ENCODE measurements around the gene MARS2.
"Not testable (repeated sequence)": the region's sequence is repeated elsewhere in the genome, so short reads cannot be mapped to it uniquely, and the experiment has no call there.

MARS2 gene

GRCh38 chr2:197705121-197705911 lies at the start of gene MARS2:
Gene MARS2 (plus strand): TSS chr2:197705369. CDS start chr2:197705406, 37 bp downstream.
- DNase-seq, result peak; percentile 90

DNA sequence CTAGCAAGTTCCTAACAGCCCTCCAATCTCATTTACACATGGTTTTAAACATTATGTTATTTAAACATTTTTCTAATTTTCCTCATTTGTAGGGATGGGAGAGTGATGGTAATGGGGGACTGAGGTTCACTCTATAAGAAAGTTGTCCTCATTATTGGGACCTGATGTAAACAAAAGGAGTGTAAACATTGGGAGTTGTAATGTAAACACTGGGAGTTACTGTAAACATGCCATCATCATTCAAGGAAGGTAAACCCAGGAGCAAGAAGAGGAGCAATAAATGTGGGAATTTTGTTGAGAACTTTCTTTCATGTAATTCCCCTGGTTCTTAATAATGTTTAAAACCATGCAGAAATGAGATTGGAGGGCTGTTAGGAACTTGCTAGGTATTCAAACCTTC lies 47.6 kb upstream of the MARS2 start:
- DNase-seq, result no peak

DNA sequence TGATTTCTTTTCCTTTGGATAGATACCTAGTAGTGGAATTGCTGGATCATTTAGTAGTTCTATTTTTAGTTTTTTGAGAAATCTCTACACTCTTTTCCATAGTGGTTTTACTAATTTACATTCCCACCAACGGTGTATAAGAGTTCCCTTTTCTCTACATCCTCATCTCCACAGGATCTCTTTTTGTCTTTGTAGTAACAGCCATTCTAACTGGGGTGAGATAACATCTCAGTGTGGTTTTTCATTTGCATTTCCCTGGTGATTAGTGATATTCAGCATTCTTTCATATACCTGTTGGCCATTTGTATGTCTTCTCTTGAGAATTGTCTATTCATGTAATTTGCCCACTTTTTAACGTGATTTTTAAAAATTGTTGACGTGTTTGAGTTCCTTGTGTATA lies 43.5 kb upstream of the MARS2 start:
- DNase-seq, result no peak

DNA sequence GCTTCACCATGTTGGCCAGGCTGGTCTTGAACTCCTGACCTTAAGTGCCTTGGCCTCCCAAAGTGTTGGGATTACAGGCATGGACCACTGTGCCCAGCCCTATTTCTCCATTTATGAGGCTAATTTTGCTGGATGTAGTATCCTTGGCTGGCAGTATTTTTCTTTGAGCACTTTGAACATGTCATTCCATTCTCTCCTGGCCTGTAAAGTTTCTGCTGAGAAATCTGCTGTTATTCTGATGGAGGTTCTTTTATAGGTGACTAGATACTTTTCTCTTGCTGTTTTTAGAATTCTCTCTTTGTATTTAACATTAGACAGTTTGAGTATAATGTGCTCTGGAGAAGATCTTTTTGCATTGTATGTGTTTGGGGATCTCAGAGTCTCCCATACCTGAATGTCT lies 38.9 kb upstream of the MARS2 start:
- DNase-seq, result no peak

- DNase-seq, result no peak
Observed at GRCh38 chr2:197668296-197668695, 36.9 kb upstream of the MARS2 start.

DNA sequence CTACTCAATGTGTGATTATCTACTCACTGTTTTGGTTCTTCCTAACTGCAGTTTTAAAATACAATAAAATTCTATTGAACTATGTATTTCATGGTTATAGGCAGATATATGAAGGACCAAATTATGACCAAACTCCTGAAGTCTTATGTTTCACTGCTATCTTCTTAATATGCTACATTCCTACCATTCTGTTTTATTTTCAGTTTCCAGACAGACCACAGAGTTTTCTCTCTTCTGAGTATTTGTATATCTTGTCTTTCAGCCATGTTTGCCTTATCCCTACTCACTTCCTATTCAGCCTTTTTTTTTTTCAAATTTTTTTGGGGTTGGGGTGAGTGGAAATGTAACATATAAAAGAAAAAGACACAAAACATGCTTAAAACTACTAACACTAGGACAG lies 36.1 kb upstream of the MARS2 start:
- DNase-seq, result no peak

GRCh38 chr2:197672371-197672893 lies 32.7 kb upstream of the MARS2 start:
- DNase-seq, result peak; percentile 12

GRCh38 chr2:197673106-197673505 lies 32.1 kb upstream of the MARS2 start:
- no peak for DNase-seq

- DNase-seq, result no peak
Observed at GRCh38 chr2:197673606-197674005, 31.6 kb upstream of the MARS2 start.

DNA sequence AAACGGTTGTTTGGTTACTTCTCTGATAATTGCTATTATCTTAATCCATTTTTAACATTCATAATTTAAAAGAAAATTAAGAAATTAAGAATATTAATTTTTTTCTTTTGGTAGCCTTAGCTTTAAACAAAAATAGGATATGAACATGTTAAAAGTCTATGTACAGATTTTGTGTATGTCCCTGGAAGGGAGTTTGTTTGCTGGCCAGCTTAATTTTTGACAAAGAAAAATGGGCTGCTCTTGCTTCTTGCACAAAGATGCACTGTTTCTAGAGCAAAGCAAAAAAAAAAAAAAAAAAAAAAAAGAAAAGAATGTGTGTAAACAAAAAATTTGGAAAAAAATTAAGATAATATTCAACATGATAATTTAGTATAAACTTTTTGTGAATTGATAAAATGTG lies 31.1 kb upstream of the MARS2 start:
- DNase-seq, result no peak

DNA sequence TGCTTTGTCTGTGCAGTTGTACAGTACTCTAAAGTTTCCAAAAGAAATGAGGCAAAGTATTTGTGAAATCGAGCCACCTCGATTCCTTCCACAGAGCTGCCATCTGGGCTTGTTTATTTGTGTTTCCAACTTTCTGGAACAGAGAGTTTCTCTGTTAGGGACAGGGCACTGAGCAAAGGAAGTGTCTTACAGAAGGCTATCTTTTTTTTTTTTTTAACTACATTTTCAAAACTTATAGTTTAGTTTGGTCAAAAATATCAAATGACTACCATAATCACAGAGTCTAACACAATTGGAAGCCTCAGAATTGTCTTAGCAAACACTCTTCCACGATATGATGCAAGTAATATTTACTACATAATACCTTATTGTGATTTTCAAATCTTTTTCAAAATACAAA lies 30.6 kb upstream of the MARS2 start:
- DNase-seq, result peak; percentile 27

GRCh38 chr2:197675246-197675645 lies 29.9 kb upstream of the MARS2 start, which contains the start of gene RFTN2:
Gene RFTN2 (minus strand): TSS chr2:197675587. CDS start chr2:197675458, 129 bp downstream.
- DNase-seq, result peak; percentile 39

GRCh38 chr2:197675711-197676188 lies 29.4 kb upstream of the MARS2 start:
- peak; percentile 82 for DNase-seq

GRCh38 chr2:197677056-197677455 lies 28.1 kb upstream of the MARS2 start:
- DNase-seq, result no peak

DNA sequence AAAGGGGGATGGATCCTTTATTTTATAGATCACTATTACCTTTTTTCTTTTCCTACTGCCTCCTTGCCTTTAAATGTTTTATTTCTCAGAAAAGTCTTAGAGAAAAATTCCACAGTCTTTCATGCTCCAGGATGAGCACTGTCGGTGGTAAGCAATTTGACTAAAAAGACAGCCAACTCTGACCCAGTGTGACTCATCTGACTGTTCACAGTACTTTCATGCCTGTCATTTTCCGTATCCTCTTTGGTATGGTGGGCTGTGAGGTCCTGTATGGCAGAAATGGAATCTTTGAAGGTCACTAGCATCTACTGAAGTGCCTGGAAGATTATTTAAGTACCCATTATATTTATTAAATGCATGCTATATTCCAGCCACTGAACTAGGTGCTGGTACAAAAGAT lies 27.7 kb upstream of the MARS2 start:
- peak; percentile 59 for DNase-seq

DNA sequence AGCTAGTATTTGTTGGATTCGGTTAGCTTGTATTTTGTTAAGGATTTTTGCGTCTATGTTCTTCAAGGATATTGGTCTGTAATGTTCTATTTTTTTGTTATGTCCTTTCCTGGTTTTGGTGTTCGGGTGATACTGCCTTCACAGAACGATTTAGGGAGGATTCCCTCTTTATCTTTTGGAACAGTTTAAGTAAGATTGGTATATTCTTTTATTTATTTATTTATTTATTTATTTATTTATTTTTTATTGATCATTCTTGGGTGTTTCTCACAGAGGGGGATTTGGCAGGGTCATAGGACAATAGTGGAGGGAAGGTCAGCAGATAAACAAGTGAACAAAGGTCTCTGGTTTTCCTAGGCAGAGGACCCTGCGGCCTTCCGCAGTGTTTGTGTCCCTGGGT lies 10.0 kb upstream of the MARS2 start:
- DNase-seq, result not testable (repeated sequence)

DNA sequence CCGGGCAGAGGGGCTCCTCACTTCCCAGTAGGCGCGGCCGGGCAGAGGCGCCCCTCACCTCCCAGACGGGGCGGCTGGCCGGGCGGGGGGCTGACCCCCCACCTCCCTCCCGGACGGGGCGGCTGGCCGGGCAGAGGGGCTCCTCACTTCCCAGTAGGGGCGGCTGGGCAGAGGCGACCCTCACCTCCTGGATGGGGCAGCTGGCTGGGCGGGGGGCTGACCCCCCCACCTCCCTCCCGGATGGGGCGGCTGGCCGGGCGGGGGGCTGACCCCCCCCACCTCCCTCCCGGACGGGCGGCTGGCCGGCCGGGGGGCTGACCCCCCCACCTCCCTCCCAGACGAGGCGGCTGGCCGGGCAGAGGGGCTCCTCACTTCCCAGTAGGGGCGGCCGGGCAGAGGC lies 9.2 kb upstream of the MARS2 start:
- DNase-seq, result not testable (repeated sequence)

DNA sequence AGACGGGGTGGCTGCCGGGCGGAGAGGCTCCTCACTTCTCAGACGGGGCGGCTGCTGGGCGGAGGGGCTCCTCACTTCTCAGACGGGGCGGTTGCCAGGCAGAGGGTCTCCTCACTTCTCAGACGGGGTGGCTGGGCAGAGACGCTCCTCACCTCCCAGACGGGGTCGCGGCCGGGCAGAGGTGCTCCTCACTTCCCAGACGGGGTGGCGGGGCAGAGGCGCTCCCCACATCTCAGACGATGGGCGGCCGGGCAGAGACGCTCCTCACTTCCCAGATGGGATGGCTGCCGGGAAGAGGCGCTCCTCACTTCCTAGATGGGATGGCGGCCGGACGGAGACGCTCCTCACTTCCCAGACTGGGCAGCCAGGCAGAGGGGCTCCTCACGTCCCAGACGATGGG lies 8.6 kb upstream of the MARS2 start:
- DNase-seq, result not testable (repeated sequence)

DNA sequence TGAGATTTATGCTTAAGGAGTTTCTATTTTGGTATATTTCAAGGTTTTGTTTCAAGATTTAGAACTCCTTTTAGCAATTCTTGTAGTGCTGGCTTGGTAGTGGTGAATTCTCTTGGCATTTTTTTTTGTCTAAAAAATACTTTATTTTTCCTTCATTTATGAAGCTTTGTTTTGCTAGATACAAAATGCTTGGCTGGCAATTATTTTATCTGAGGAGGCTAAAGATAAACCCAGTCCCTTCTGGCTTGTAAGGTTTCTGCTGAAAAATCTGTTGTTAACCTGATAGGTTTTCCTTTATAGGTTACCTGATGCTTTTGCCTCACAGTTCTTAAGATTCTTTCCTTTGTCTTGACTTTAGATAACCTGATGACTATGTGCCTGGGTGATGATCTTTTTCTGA lies 5.4 kb upstream of the MARS2 start:
- not testable (repeated sequence) for DNase-seq

DNA sequence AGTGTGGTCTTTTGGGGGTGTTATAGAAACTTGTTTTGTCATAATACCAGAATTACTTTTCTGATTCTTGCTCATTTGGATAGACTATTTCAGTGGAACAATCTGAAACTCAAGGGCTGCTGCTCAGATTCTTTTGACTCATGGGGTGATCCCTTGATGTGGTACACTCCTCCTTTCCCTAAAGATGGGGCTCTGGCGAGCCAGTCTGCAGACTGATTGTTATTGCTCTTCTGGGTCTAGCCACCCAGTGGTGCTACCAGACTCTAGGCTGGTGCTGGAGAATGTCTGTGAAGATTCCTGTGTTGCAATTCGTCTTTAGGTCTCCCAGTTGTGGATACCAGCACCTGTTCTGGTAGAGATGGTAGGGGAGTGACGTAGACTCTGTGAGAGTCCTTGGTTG lies 4.2 kb upstream of the MARS2 start:
- DNase-seq, result no peak

GRCh38 chr2:197704434-197705120 lies 592 bp upstream of the MARS2 start:
- DNase-seq, result no peak

- peak; percentile 7 for DNase-seq
Observed at GRCh38 chr2:197705912-197706838, 1.0 kb downstream of the MARS2 start.

DNA sequence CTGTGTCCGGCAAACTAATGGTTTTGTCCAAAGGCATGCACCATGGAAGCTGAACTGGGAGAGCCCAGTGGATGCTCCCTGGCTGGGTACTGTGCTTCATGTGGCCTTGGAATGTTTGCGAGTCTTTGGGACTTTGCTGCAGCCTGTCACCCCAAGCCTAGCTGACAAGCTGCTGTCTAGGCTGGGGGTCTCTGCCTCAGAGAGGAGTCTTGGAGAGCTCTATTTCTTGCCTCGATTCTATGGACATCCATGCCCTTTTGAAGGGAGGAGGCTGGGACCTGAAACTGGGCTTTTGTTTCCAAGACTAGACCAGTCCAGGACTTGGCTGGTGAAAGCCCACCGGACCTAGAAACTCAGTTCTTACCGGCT lies 1.7 kb downstream of the MARS2 start:
- DNase-seq, result no peak

All from fibroblast of skin of right quadriceps (primary cell).